GM03348 (cell line): Measurements from ENCODE around the gene MAP4K2.
"Not testable (repeated sequence)": the region's sequence is repeated elsewhere in the genome, so short reads cannot be mapped to it uniquely, and the experiment has no call there.

Experiments used
- DNase-seq: peaks from one replicate; pipeline ENCODE4 v3.0.0; 2012; ENCODE audit warnings: low spot score

Gene MAP4K2

GRCh38 chr11:64803158-64803845 is at the start of gene MAP4K2:
MAP4K2 (minus strand) TSS chr11:64803214; CDS start chr11:64803149, 65 bp downstream.
- peak; percentile 99 for DNase-seq

GRCh38 chr11:64851831-64852351 is 48.9 kb upstream of the MAP4K2 start:
- DNase-seq = no peak

- DNase-seq = peak; percentile 39
Observed at GRCh38 chr11:64850979-64851567, 48.1 kb upstream of the MAP4K2 start.

GRCh38 chr11:64849598-64850356 is 46.8 kb upstream of the MAP4K2 start:
- DNase-seq = peak; percentile 65

- no peak for DNase-seq
Observed at GRCh38 chr11:64848826-64849597, 46.0 kb upstream of the MAP4K2 start.

- no peak for DNase-seq
Observed at GRCh38 chr11:64848214-64848825, 45.3 kb upstream of the MAP4K2 start.

GRCh38 chr11:64846998-64847666 is 44.1 kb upstream of the MAP4K2 start:
- peak; percentile 95 for DNase-seq

GRCh38 chr11:64845776-64846129 is 42.7 kb upstream of the MAP4K2 start:
- DNase-seq = not testable (repeated sequence)

GRCh38 chr11:64845129-64845775 is 42.2 kb upstream of the MAP4K2 start:
- no peak for DNase-seq

- peak; percentile 92 for DNase-seq
Observed at GRCh38 chr11:64844330-64845128, 41.5 kb upstream of the MAP4K2 start, which contains the start of gene CDC42BPG. CDC42BPG (minus strand) TSS chr11:64844653; CDS start chr11:64844569, 84 bp downstream.

- DNase-seq = no peak
Observed at GRCh38 chr11:64843686-64844329, 40.8 kb upstream of the MAP4K2 start.

GRCh38 chr11:64842851-64843685 is 40.1 kb upstream of the MAP4K2 start:
- DNase-seq = no peak

- no peak for DNase-seq
Observed at GRCh38 chr11:64842366-64842759, 39.3 kb upstream of the MAP4K2 start.

- DNase-seq = no peak
Observed at GRCh38 chr11:64841592-64842365, 38.8 kb upstream of the MAP4K2 start.

- no peak for DNase-seq
Observed at GRCh38 chr11:64839887-64840782, 37.1 kb upstream of the MAP4K2 start.

GRCh38 chr11:64839335-64839734 is 36.3 kb upstream of the MAP4K2 start:
- no peak for DNase-seq
